Naive B cell (primary cell): Measurements from ENCODE around the gene RPL19. TPM values are rescaled to one million over a fixed set of nuclear protein-coding genes. Genes with fewer than 3 reads are reported as not detected.

Experiments
- ATAC-seq, 2 donors: fragments of 150-1000 bp; cut with Tn5 transposase; 2 replicates each; pipeline ENCODE4 v1.10.0; 2021; ENCODE audit warnings: low read depth in 2 of 2, mild to moderate bottlenecking in 2 of 2, moderate library complexity in 2 of 2
- DNase-seq: peaks from one replicate; pipeline ENCODE4 v3.0.0; 2022
- H3K27ac Mint-ChIP-seq, 6 donors: one replicate each; pipeline ENCODE4 v1.8.0; 2020 to 2022; ENCODE audit warnings: mild to moderate bottlenecking in 6 of 6, mixed read lengths in 6 of 6, moderate library complexity in 5 of 6, inconsistent platforms in 2 of 6
- H3K27me3 Mint-ChIP-seq, 3 donors: one replicate each; pipeline ENCODE4 v1.8.0; 2021 to 2022; ENCODE audit warnings: mixed read lengths in 3 of 3, mild to moderate bottlenecking in 1 of 3
- H3K36me3 Mint-ChIP-seq, 2 donors: one replicate each; pipeline ENCODE4 v1.8.0; 2020 to 2022; ENCODE audit warnings: mixed read lengths in 2 of 2, inconsistent platforms in 1 of 2, mild to moderate bottlenecking in 1 of 2
- H3K4me1 Mint-ChIP-seq, 3 donors: one replicate each; pipeline ENCODE4 v1.8.0; 2020 to 2022; ENCODE audit warnings: mixed read lengths in 3 of 3, inconsistent platforms in 1 of 3, mild to moderate bottlenecking in 1 of 3, moderate library complexity in 1 of 3
- H3K4me3 Mint-ChIP-seq, 8 donors: one replicate each; pipeline ENCODE4 v1.8.0; 2020 to 2022; ENCODE audit warnings: mild to moderate bottlenecking in 8 of 8, mixed read lengths in 8 of 8, moderate library complexity in 8 of 8, inconsistent platforms in 2 of 8
- H3K9me3 Mint-ChIP-seq, 7 donors: one replicate each; pipeline ENCODE4 v1.8.0; 2020 to 2022; ENCODE audit warnings: mixed read lengths in 7 of 7, mild to moderate bottlenecking in 5 of 7, inconsistent platforms in 2 of 7, moderate library complexity in 1 of 7
- polyA plus RNA-seq, 6 donors: library from polyadenylated mRNA; unstranded; fragments of 300-500 nt; fragmentation: Illumina TruSeq; gene quantifications; one replicate each; pipeline ENCODE4 v1.2.3, GENCODE V29; 2021; ENCODE audit warnings: low read depth in 6 of 6

Gene RPL19
- polyA plus RNA-seq, 6 donors from 2014 or later = 2,219 to 3,415 (median 2,883) TPM

DNA sequence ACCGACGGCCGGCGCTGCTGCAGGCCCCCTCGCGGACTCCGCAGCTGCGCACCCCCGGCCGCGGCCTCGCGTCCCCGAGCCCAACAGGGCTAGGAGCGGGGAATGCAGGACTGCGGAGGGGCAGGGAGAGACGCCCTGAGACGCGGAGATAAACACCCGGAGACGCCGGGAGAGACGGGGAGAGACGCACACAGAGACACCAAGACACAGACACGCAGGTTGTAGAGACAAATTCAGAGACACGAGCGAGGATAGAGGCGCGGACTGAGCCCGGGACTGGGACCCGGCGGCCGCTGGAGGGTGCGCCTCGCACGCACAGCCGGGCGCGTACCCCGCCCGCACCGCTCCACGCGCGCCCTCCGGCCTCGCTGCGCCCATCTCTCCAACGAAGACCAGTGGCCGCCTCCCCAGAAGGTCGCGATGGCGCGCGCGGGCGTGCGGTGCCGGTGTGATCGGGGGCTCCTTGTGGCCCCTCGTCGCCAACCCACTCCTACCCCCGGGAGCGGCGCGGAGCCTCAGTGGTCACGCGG is 24.8 kb downstream of the RPL19 start:
- H3K27me3 Mint-ChIP-seq = peaks cover 29 to 73% (median 60%) of the 10 kb centered on the region in 3 donors
- ATAC-seq (peak; percentile 59 to 66), DNase-seq (no peak)
- H3K4me3 Mint-ChIP-seq = peak overlapping the region in 6 of 8 donors; percentile 75 to 88 (median 82)
- peaks cover 0 to 7% of the 10 kb centered on the region in 2 donors for H3K36me3 Mint-ChIP-seq
- peak overlapping the region in 3 of 6 donors; percentile 24 to 94 (median 68) for H3K27ac Mint-ChIP-seq
- peaks cover 12 to 19% (median 13%) of the 10 kb centered on the region in 3 donors for H3K4me1 Mint-ChIP-seq
- H3K9me3 Mint-ChIP-seq = peaks cover 0 to 3% (median 0%) of the 10 kb centered on the region in 7 donors

DNA sequence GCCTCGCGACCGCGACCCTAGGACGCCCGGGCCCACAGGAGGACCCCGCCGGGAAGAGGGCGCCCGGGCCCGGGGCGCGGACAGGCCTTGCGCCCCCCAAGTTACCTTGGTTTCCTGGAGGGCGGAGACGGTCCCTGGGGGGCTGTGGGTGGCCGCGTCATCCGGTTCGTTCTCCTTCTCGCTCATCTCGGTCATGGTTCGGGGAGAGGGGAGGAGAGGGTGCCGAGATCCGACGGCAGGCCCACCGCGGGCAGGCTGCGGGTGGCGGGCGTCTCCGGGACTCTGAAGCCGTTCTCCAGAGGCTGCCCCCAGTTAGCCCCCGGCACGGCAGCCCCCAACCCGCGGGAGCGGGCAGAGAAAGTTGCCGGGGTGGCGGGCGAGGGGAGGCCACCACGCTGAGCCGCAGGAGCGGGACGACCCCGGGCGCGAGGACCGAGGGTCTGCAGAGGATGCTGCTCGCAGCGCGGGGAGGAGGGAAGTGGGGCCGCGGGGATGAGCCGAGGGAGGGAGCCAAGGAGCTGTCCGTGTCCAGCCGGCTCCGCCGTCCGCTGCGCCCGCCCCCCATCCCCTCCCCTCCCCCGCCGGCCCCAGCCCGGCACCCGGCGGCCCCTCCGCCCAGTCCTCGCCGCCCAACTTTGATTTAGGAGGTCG is 25.4 kb downstream of the RPL19 start, which contains the start of gene STAC2:
STAC2 (minus strand) TSS at position 638 of the 651 bp plus-strand sequence; CDS start at position 195, 443 bp downstream.
- peak within 1 kb of the TSS in 3 of 6 donors; percentile 24 to 94 (median 68) for H3K27ac Mint-ChIP-seq
- peak; percentile 78 to 79 for ATAC-seq
- peak; percentile 62 for DNase-seq

DNA sequence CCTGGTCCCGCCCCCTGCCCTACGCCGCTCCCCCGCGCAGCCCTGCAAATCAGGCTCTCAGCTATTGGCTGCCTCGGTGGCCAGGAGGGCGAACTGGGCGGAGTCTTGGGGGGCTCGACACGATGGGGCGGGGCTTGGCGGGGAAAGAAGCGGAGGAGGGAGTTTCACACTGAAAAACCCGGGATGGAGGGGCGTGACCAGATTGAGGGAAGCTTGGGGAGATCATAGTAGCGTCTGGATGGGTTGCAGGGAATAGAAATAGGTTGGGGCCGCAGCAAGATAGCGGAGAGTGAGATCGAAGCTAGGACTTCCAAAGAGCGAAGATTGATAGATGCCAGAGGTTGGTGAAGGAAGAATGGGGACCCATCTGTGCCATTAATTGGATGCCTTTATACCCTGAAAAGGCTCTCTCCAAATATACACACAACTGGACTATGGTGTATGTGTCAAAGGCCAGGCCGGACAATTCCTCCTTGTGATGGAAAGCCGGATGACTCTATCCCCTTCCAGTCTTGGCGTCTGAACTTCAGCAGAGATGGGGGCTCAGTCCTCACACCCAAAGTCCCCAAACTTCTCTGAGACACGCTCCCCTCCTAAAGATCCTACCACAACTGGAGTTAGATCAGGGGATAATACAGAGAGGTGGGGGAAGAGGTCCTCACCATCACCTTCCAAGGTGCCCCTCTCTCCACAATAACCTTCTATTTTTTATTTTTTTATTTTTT is 26.0 kb downstream of the RPL19 start:
- peak; percentile 46 to 49 for ATAC-seq
- no peak for DNase-seq
- H3K4me3 Mint-ChIP-seq = peak overlapping the region; percentile 60 to 93 (median 85)
- peaks cover 31 to 75% (median 63%) of the 10 kb centered on the region in 3 donors for H3K27me3 Mint-ChIP-seq
- H3K4me1 Mint-ChIP-seq = peaks cover 12 to 19% (median 13%) of the 10 kb centered on the region in 3 donors
- peak overlapping the region in 1 of 6 donors; percentile 67 for H3K27ac Mint-ChIP-seq
- H3K36me3 Mint-ChIP-seq = peaks cover 0 to 7% of the 10 kb centered on the region in 2 donors
- H3K9me3 Mint-ChIP-seq = peaks cover 0 to 3% (median 0%) of the 10 kb centered on the region in 7 donors

More for the DNA sequence above, 25.4 kb downstream of the RPL19 start, which contains the start of gene STAC2:
- Mint-ChIP-seq H3K4me3 (peak within 1 kb of the TSS; percentile 68 to 93 (median 85)), H3K36me3 (peaks cover 0 to 7% of the 10 kb centered on the region in 2 donors), H3K9me3 (peaks cover 0 to 3% (median 0%) of the 10 kb centered on the region in 7 donors), H3K4me1 (peaks cover 12 to 19% (median 13%) of the 10 kb centered on the region in 3 donors), H3K27me3 (peaks cover 30 to 69% (median 63%) of the 10 kb centered on the region in 3 donors)

DNA sequence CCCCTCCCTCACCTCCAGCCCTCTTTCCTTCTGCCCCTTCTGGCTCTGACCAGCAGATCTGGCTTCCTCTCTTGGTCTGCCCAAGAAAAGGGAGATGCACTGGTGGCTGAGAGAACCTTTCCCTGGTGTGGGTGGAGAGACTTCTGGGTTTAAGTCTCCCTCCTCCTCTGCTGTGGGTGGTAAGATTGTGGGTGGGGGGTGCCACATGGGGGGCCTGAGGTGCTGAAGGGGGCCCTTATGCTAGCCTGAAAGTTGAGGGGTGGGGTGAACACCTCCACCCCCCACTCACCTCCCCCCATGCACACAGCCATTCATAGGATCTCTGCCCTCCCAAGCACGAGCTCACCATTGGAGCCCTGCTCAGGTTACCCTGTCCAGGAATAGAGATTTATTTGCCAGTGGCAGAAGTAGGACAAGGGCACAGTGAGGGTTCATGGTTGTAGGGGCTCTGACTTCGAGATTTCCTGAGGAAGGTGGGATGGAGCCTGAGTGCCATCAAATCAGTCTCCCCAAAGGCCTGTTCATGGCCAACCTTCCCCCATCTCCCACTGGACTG is 27.4 kb downstream of the RPL19 start:
- Mint-ChIP-seq H3K27ac (no peak overlapping the region), H3K36me3 (peaks cover 0 to 7% of the 10 kb centered on the region in 2 donors), H3K27me3 (peaks cover 43 to 80% (median 67%) of the 10 kb centered on the region in 3 donors), H3K4me1 (peaks cover 22 to 28% (median 23%) of the 10 kb centered on the region in 3 donors), H3K9me3 (peaks cover 0 to 3% (median 0%) of the 10 kb centered on the region in 7 donors), H3K4me3 (peak overlapping the region in 1 of 8 donors; percentile 9)
- no peak for DNase-seq
- ATAC-seq = no peak

DNA sequence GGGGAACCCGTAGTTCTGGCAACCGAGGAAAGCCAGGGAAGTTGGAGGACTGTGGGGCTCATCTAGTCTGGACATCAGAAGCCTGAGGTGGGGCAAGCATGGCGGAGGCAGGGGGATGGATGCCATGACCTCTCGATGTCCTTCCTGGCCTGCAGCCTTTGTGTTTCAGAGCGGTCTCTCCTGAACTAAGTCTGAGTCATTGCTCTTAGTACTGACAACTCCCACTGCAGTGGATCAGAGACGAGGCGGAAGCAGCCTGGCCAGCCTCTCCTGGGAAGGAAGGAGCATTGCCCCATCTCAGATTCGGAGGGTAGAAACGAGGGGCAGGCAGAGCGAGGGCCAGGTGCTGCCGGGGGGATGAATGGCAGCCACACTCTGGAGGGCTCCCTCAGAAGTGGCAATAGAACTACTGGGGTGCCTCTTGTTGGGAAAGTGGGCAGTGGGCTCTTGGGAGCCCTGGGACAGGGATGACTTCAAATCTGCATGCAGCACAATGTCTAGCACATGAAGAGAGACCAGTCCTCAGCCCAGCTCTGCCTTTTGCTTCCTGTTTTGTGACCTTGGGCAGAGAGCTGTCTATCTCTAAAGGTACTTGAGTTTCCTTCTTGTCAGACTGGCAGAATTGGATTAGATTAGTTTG is 29.3 kb downstream of the RPL19 start:
- no peak for ATAC-seq
- Mint-ChIP-seq H3K4me3 (peak overlapping the region in 1 of 8 donors; percentile 18), H3K27me3 (peaks cover 38 to 62% (median 52%) of the 10 kb centered on the region in 3 donors), H3K9me3 (peaks cover 0 to 3% (median 0%) of the 10 kb centered on the region in 7 donors), H3K36me3 (no peaks in the 10 kb centered on the region), H3K27ac (no peak overlapping the region), H3K4me1 (peaks cover 16 to 23% (median 20%) of the 10 kb centered on the region in 3 donors)
- no peak for DNase-seq

DNA sequence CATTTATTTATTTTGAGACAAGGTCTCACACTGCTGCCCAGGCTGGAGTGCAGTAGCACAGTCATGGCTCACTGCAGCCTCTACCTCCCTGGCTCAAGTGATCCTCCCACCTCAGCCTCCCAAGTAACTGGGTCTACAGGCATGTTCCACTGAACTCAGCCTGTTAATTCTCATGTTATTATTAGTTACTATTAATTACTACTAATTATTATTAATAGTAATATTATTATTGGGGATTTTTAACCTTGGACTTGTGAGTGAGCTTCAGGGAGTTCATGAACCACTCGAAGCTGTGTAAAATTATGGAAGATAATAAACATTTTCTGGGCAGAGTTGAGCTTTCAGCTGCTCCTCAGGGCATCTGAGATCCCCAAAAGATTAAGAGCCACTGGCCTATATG is 30.3 kb downstream of the RPL19 start:
- Mint-ChIP-seq H3K27ac (no peak overlapping the region), H3K4me1 (peaks cover 16 to 18% (median 16%) of the 10 kb centered on the region in 3 donors), H3K4me3 (no peak overlapping the region), H3K9me3 (peaks cover 0 to 3% (median 0%) of the 10 kb centered on the region in 7 donors), H3K27me3 (peaks cover 34 to 55% (median 50%) of the 10 kb centered on the region in 3 donors), H3K36me3 (no peaks in the 10 kb centered on the region)
- ATAC-seq (no peak), DNase-seq (no peak)

DNA sequence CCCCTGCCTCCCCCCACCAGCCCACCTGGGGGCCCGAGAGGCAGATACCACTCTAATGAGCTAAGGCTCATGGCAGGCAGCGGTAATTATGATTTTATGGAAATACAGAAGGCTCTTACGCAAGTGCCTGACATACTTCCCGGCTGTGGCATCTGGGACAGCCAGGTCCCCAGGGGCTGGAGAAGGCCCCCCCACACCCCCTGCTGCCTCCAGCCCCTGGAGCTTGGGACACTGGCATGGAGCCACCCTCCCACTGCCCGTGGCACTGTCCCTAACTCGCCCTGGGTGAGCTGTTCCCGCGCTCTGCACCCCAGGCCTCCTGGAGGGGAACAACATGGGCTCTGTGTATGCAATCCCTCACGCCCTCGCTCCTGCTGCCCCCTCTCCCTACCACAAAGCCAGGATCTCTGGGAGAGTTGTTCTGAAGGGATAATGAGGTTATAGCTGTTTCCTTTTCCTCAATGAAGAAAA is 31.0 kb downstream of the RPL19 start:
- no peaks in the 10 kb centered on the region for H3K36me3 Mint-ChIP-seq
- DNase-seq = no peak
- H3K4me1 Mint-ChIP-seq = peaks cover 13 to 20% (median 16%) of the 10 kb centered on the region in 3 donors
- H3K4me3 Mint-ChIP-seq = peak overlapping the region in 2 of 8 donors; percentile 9 to 58
- H3K27ac Mint-ChIP-seq = peak overlapping the region in 2 of 6 donors; percentile 34 to 67
- peaks cover 30 to 50% (median 44%) of the 10 kb centered on the region in 3 donors for H3K27me3 Mint-ChIP-seq
- no peak for ATAC-seq
- peaks cover 0 to 1% (median 0%) of the 10 kb centered on the region in 7 donors for H3K9me3 Mint-ChIP-seq

DNA sequence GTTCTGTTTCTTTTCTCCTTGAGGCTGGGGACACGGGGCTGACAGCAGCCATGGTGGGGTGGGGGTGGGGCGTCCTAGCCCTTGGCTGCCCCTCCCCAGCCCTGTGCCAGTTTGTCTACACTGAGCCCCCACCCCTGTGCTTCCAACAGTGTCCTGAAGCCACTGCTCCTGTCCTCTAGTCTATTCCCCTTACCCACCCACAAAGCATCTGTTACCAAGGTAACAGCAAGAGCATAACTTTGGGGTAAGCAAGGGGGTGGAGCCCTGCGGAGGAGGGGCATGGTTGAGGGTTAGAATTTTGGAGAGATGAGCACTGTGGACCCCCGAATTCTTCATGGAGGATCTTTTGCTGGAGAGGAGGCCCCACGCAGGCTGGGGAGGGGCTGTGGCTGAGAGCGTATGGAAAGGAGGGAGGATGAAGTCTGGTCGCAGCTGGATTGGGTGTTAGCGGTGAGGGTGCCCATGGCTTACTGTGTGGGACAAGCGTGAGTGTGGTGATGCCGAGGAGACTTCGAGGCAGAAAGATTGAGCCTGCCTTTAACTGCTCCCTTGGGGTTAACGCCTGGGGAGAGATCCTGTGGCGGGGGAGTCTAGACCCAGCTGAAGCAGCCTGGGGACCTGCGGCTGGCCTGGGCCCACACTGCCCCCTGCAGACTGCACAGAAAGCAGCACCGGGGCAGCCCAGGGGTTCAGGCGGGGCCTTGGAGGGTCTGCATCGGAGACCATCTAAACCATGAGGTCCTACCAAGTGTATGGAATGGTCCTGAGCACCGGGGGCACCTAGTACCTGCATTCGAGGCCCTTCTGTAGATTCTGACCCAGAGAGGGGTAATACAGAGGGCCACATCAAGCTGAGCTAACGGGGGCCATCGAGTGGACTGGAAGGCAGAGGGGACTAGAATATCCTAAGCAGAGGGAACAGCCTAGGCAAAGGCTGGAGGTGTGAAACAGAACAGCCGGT is 31.8 kb downstream of the RPL19 start:
- no peaks in the 10 kb centered on the region for H3K36me3 Mint-ChIP-seq
- H3K4me1 Mint-ChIP-seq = peaks cover 10 to 18% (median 13%) of the 10 kb centered on the region in 3 donors
- peak overlapping the region in 6 of 8 donors; percentile 4 to 85 (median 50) for H3K4me3 Mint-ChIP-seq
- peak; percentile 86 to 88 for ATAC-seq
- no peaks in the 10 kb centered on the region for H3K9me3 Mint-ChIP-seq
- H3K27me3 Mint-ChIP-seq = peaks cover 28 to 48% (median 41%) of the 10 kb centered on the region in 3 donors
- peak; percentile 59 for DNase-seq
- peak overlapping the region in 5 of 6 donors; percentile 34 to 86 (median 64) for H3K27ac Mint-ChIP-seq

DNA sequence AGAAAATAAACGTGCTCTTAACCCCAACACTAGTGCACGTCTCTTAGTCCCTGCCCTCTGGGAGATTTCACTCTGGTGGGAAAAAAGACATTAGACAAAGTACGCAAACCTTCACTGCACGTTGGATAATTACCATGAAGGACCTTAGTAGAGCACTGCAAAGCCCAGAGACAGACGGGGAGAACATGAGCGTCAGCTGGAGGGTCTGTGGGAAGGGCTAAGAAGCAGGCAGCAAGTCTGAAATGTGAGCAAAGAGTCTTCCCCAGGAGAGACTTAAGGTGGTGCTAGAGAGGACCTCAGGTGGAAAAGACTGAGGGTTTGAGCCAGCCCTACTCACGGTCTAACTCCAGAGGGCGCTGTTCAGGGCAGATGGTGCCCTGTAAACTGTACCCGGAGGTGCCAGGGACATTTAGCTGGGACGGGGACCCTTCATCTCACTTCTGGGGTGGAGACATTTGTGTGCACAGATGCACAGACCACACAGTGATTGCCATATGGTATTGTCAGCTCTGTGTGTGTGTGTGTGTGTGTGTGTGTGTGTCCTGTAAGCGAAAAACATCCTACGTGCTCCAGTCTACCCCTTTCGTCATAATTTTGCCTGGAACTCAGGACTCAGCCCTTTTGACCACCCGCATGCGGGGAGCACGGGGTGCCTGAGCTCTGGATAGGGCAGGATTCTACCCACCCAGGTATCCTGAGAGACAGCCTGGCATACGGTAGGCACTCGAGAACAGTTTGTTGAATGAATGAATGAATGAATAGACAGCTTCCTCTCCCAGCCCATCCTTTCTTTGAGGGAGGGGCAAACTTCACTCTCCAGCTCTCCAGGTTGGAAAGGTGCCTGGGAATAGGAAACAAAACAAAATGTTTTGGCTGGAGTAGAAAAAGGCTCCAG is 35.7 kb downstream of the RPL19 start:
- ATAC-seq (peak; percentile 29 to 40), DNase-seq (no peak)
- Mint-ChIP-seq H3K4me1 (peaks cover 28 to 37% (median 28%) of the 10 kb centered on the region in 3 donors), H3K27me3 (peaks cover 17 to 32% (median 25%) of the 10 kb centered on the region in 3 donors), H3K27ac (peak overlapping the region in 1 of 6 donors; percentile 6), H3K9me3 (no peaks in the 10 kb centered on the region), H3K4me3 (peak overlapping the region in 1 of 8 donors; percentile 29), H3K36me3 (no peaks in the 10 kb centered on the region)

DNA sequence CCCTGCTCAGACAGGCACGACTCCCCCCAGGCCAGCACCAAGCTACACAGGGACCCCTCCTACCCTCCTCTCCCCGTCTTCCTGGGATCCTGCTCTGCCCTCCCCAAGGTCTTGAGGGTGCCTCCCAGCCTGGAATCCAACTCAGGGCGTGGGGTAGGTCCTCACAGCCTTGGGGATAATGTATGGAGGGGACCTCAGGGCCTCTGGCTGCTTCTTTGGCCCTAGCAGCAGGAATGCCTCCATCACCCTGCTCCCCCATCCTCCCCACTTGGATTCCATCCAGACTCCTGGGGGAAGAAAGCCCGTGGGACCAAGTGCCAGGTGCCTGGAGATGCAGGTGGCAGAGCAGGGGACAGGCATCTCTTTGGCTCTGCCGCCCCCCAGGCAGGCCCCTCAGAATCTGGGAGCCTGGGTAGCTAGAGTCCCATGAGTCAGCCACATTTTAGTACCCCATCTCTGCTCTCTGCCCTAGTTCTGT is 36.4 kb downstream of the RPL19 start:
- Mint-ChIP-seq H3K4me3 (no peak overlapping the region), H3K27ac (peak overlapping the region in 1 of 6 donors; percentile 87), H3K36me3 (no peaks in the 10 kb centered on the region), H3K4me1 (peaks cover 28 to 34% (median 28%) of the 10 kb centered on the region in 3 donors), H3K27me3 (peaks cover 12 to 25% (median 21%) of the 10 kb centered on the region in 3 donors), H3K9me3 (no peaks in the 10 kb centered on the region)
- ATAC-seq = no peak
- DNase-seq = no peak
